ENCODE measurements around the gene PTPN4.

The PTPN4 gene

DNA sequence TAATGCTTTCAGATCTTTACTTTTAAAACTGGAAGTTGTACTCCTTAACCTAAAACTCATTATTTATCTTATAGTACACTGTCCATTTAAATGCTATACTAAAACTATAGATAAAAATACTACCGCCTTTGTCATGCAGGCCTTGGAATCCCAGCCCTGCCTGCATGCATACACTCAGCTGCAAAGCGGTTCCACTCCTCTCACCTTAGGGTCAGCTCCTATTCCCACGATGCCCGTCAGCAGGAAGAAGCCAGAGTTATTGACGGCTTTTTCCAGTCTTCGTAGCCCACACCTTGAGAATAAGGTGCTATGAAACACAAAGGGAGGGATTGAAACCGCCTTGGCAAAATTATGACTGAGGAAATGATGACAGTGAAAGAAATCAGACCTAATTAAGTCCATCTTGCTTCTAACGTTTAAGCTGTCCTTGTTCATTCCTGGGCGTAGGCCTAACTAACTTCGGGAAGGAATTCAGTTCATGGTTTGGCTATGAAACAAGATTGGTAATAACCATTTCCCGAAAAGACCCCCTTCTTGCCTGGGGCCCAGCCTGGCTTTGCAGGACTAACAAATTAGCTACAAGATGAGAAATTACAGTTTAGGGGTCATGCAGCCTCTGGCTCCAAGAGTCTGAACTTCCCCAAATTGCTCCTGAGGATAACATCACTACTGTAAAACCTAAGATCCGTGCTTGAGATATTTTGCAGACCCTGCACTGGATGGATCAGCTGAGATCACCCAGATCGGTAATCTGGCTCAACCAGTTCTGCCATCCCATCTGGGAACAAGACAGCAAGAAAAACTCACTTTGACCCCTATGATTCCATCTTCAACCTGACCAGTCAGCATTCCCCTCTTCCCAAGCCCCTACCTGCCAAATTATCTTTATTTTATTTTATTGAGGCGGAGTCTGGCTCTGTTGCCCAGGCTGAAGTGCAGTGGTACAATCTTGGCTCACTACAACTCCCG is 270.2 kb downstream of the PTPN4 start:
- DNase-seq = no peak

DNA sequence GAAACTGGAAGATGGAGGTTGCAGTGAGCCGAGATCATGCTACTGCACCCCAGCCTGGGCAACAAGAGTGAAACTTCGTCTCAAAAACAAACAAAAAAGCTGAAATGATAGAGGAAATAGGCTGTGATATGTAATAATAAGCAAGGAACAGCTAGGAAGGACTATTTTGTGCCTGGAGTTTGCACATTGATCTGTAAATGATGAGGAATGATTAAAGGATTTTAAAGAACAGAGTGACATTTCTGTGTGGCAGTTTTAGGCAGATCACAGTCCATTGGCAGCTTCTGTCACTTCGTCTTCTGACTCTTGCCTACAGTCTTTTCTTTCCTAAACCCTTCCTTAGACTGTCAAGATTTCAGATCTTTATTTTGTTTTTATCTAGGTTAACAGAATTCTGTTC is 272.6 kb downstream of the PTPN4 start:
- DNase-seq = no peak

Measured in RPMI8226 (cell line).